Measurements from ENCODE around the gene TULP4. TPM values are rescaled to one million over a fixed set of nuclear protein-coding genes. Genes with fewer than 3 reads are reported as not detected.
"Not testable (repeated sequence)": the region's sequence is repeated elsewhere in the genome, so short reads cannot be mapped to it uniquely, and the experiment has no call there.

Gene TULP4
- total and polyA plus RNA-seq, 10 donors = 1.8 to 143 (median 78.1) TPM

- H3K27me3 ChIP-seq (replicated peaks in 1 of 7) = no peaks in the 10 kb centered on the region
- intact Hi-C loops (cut with DNase I; ENCODE audit: low total_unique reads) = loop anchor here (10.0 kb wide), 1 partner anchor 163 kb away; no protein-coding TSS in a partner anchor
- 89 to 98% (median 97%) methylated on average over 1 of the region's 1 CpG for WGBS, 5 donors
- no peak overlapping the region for H3K27ac ChIP-seq
- H3K9me3 ChIP-seq = peaks cover 0 to 15% (median 3%) of the 10 kb centered on the region in 8 donors
- H3K36me3 ChIP-seq = no peaks in the 10 kb centered on the region
- TF ChIP-seq CTCF (IDR thresholded peaks at IDR 0.05 in 8 of 11, conservative IDR thresholded peaks at IDR 0.05 in 3 of 11) = no peak
- no peak for TF ChIP-seq POLR2A (IDR thresholded peaks at IDR 0.05)
- no peak for TF ChIP-seq POLR2AphosphoS5 (IDR thresholded peaks at IDR 0.05)
- H3K4me3 ChIP-seq = no peak overlapping the region
- DNase-seq = no peak
- no peaks in the 10 kb centered on the region for H3K4me1 ChIP-seq
Measured at GRCh38 chr6:158387578-158387977, 75.3 kb downstream of the TULP4 start.

- DNase-seq = no peak
- no peak overlapping the region for H3K4me3 ChIP-seq
- H3K4me1 ChIP-seq = no peaks in the 10 kb centered on the region
- intact Hi-C loops (cut with DNase I; ENCODE audit: low total_unique reads) = loop anchor here (10.0 kb wide), 1 partner anchor 164 kb away; no protein-coding TSS in a partner anchor
- H3K9me3 ChIP-seq = peaks cover 0 to 23% (median 9%) of the 10 kb centered on the region in 8 donors
- TF ChIP-seq CTCF (IDR thresholded peaks at IDR 0.05 in 8 of 11, conservative IDR thresholded peaks at IDR 0.05 in 3 of 11) (no peak), POLR2A (IDR thresholded peaks at IDR 0.05) (no peak), POLR2AphosphoS5 (IDR thresholded peaks at IDR 0.05) (no peak)
- H3K36me3 ChIP-seq = peaks cover 0 to 9% (median 0%) of the 10 kb centered on the region in 6 donors
- 25 to 51% (median 32%) methylated on average over 2 of the region's 2 CpGs for WGBS, 5 donors
- H3K27ac ChIP-seq = no peak overlapping the region
- H3K27me3 ChIP-seq (replicated peaks in 1 of 7) = no peaks in the 10 kb centered on the region
Measured at GRCh38 chr6:158388727-158389126, 76.5 kb downstream of the TULP4 start.

GRCh38 chr6:158389193-158389919 is 77.1 kb downstream of the TULP4 start:
- Histone ChIP-seq H3K27me3 (replicated peaks in 1 of 7) (no peaks in the 10 kb centered on the region), H3K27ac (no peak overlapping the region), H3K9me3 (peaks cover 0 to 23% (median 12%) of the 10 kb centered on the region in 8 donors), H3K4me1 (no peaks in the 10 kb centered on the region), H3K36me3 (peaks cover 0 to 10% (median 0%) of the 10 kb centered on the region in 6 donors), H3K4me3 (no peak overlapping the region)
- no peak for TF ChIP-seq POLR2AphosphoS5 (IDR thresholded peaks at IDR 0.05)
- no peak for TF ChIP-seq POLR2A (IDR thresholded peaks at IDR 0.05)
- TF ChIP-seq CTCF (IDR thresholded peaks at IDR 0.05 in 8 of 11, conservative IDR thresholded peaks at IDR 0.05 in 3 of 11) = no peak
- no peak for DNase-seq
- intact Hi-C loops (cut with DNase I; ENCODE audit: low total_unique reads) = loop anchor here (10.0 kb wide), 1 partner anchor 165 kb away; no protein-coding TSS in a partner anchor
- 93 to 100% (median 95%) methylated on average over 3 of the region's 3 CpGs for WGBS, 5 donors

GRCh38 chr6:158391276-158391675 is 79.0 kb downstream of the TULP4 start:
- peaks cover 0 to 10% (median 0%) of the 10 kb centered on the region in 6 donors for H3K36me3 ChIP-seq
- no peak overlapping the region for H3K4me3 ChIP-seq
- no peak for DNase-seq
- peaks cover 0 to 23% (median 12%) of the 10 kb centered on the region in 8 donors for H3K9me3 ChIP-seq
- WGBS, 5 donors = 86 to 99% (median 90%) methylated on average over 3 of the region's 3 CpGs
- no peak overlapping the region for H3K27ac ChIP-seq
- intact Hi-C loops (cut with DNase I; ENCODE audit: low total_unique reads) = no loop called here
- no peaks in the 10 kb centered on the region for H3K27me3 ChIP-seq (replicated peaks in 1 of 7)
- TF ChIP-seq CTCF (IDR thresholded peaks at IDR 0.05 in 8 of 11, conservative IDR thresholded peaks at IDR 0.05 in 3 of 11) (no peak), POLR2A (IDR thresholded peaks at IDR 0.05) (no peak), POLR2AphosphoS5 (IDR thresholded peaks at IDR 0.05) (no peak)
- no peaks in the 10 kb centered on the region for H3K4me1 ChIP-seq

GRCh38 chr6:158391977-158392376 is 79.7 kb downstream of the TULP4 start:
- H3K4me3 ChIP-seq; H3K27ac ChIP-seq; H3K36me3 ChIP-seq; H3K27me3 ChIP-seq (replicated peaks in 1 of 7); intact Hi-C loops (cut with DNase I; ENCODE audit: low total_unique reads); H3K4me1 ChIP-seq; DNase-seq: not testable (repeated sequence)
- 93 to 97% (median 96%) methylated on average over 4 of the region's 4 CpGs for WGBS, 5 donors
- H3K9me3 ChIP-seq = peaks cover 0 to 23% (median 12%) of the 10 kb centered on the region in 8 donors
